ENCODE measurements around the gene AGR2.

DNA sequence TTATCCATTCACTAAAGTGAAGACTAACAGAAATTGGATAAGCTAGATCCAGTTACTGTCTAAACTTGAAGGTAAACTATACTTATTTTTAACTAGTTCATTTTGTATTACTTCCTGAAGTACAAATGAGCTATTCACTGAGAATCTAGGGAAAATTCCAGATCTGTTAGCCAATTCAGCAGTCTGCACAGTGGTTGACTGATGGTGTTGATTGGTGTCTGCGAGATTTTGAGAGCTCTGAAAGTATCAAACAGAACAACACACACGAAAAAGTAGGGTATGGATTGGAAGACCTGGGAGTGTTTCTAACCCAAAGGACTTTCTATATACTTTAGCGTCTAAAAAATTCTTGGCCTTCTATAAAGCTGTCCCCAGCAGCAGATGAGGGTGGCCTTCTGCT lies 33.6 kb upstream of the AGR2 start:
- TF ChIP-seq FOXA1 (IDR thresholded peaks at IDR 0.05), result no peak
- no peak for TF ChIP-seq SUZ12 (IDR thresholded peaks at IDR 0.05)
- TF ChIP-seq SP1 (IDR thresholded peaks at IDR 0.05), result no peak
- no peak for TF ChIP-seq NFRKB (IDR thresholded peaks at IDR 0.05)
- no peak for TF ChIP-seq BHLHE40 (IDR thresholded peaks at IDR 0.05; ENCODE audit: borderline replicate concordance)

All from HEK293T (cell line).